GM21367 (cell line): ENCODE measurements around the gene ATP13A1.
"Not testable (repeated sequence)": the region's sequence is repeated elsewhere in the genome, so short reads cannot be mapped to it uniquely, and the experiment has no call there.

Experiments used
- ATAC-seq: cut with Tn5 transposase; IDR thresholded peaks from one replicate; pipeline ENCODE4 v1.9.1; 2021; ENCODE audit not compliant: unreplicated experiment

Gene ATP13A1

DNA sequence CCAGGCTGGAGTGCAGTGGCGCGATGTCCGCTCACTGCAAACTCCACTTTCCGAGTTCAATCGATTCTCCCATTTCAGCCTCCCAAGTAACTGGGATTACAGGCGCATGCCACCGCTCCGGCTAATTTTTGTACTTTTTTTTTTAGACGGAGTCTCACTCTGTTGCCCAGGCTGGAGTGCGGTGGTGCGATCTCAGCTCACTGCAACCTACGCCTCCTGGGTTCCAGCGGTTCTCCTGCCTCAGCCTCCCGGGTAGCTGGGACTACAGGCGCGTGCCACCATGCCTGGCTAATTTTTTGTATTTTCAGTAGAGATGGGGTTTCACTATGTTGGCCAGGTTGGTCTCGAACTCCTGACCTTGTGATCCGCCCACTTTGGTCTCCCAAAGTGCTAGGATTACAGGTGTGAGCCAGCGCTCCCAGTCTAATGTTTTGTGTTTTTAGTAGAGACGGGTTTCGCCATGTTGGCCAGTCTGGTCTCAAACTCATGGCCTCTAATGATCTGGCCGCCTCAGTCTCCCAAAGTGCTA is 2.0 kb upstream of the ATP13A1 start:
- ATAC-seq: not testable (repeated sequence)

DNA sequence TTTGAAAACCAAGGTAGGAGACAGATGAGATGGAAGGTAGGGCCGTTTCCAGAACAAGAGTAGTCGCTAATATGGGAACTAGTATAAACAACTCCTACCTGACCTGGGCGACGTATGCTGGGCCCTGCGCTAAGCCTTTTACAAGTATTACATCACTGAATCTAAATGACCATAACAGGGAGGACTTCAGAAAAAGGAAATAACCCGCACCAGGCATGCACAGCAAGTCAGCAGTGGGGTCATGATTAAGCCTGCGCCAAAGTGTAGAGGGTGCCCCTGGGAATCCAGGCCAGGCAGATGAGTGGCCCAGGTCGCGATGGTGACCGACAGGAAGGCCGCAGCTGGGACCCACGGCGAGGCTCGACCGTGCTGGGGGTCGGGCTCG is 613 bp downstream of the ATP13A1 start:
- ATAC-seq: no peak

DNA sequence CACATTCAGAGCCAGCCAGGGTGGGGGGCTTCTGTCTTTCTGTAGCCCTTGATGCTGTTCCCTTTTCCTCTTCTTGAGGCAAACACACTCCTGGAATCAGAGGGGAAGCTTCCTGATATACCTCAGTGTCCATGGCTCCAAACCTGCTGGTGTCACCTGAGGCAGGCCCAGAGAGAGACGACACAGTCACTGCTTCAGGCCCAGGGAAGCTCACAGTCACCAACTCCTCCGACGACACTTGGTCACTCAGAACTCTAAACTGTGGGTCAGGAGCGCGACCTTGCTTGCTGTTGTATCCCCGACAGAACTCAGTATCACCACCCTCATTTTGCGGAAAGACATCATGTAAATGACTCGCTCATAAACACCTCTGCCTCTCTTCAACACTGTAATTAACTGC is 1.1 kb downstream of the ATP13A1 start:
- no peak for ATAC-seq

DNA sequence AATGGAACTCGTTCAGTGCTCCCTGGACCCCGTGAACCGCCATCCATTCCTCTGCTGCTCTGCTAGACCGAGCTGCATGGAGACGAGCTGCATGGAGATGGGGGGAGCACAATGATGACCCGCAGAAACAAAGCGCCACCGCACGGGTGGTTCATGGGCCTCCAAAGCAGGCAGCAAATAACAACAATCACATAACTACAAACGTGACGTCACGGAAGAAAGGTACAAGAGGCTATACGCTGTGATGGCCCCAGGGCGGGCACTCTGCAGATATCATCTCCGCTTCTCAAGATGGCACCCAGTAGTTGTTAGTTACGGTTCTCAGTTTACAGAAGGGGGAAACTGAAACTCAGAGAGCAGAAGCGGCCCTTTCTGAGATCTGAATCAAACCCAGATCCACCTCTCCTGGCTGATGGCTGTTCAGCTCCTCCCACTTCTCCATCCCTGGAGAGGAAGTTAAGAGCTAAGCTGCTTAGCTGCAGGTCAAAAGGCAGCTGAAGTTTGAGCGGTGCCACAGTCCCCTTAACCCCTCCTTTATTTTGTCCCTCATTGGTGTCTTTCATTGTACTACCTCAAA is 1.7 kb downstream of the ATP13A1 start:
- ATAC-seq: peak; percentile 38

DNA sequence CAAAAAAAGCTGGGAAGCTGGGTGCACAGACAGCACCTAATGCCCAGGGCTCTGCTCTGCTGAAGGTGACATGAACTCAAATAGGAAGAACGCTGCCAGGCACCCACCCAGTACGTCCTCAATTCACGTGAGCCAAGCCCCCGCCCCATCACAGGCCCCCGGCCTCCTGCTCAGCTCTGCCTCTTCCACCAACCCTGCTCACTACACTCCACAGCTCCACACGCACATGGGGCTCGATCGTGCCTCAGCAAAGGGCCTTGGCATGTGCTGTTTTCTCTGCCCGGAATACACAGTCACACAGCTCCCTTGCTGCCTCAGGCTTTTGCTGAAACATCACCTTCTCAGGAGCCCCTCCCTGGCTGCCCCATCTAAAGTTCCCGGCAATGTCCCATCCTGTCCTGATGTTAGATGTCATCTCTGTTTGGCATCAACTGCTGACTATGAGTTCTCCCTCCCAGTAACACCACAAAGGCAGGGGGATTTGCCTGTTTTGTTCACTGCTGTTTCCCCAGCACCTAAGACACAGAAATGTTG is 2.3 kb downstream of the ATP13A1 start:
- no peak for ATAC-seq

DNA sequence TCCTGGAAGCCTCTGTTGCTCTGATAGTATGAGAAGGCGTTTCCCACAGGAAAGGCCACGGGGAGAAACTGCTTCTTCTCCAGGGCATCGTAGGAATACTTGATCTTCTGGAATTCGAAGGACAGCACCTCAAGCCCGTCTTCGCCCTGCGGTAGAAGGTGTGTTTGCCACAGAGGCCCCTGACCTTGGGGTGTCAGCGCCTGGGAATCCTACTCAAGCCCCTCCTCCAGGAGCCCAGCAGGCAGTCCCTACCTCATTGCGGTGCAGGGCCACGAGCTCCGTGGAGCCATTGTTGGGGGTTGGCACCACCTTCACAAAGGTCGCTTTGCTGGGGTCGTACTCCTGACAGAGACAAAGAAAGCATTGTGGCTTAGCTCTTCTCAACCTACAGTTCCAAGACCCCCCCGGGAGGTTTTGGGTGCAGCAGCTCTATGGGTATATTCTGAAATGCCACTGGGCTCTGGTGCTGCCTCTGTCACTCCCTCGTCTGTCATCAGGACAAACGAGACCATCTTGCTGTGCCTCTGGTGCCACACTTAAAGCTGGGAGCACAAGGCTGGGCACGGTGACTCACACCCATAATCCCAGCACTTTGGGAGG is 3.7 kb downstream of the ATP13A1 start:
- no peak for ATAC-seq

DNA sequence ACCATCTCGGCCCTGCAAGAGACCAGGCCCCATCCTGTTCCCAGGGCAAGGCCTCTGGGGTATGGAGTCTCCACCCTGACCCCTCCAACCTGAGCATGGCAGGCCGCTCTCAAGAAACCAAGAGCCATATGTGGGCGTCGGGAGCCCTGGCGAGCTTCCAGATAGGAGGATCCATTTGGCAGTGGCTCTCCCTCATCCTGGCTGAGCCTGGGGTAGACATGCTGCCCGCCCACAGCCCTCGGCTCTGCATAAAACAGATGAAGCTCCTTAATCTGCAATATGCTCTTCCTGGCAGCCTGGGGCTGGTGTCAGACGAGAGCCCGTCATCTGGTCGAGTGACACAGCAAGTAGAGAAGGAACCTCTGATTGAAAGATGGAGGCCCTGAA is 6.1 kb downstream of the ATP13A1 start:
- ATAC-seq: no peak

DNA sequence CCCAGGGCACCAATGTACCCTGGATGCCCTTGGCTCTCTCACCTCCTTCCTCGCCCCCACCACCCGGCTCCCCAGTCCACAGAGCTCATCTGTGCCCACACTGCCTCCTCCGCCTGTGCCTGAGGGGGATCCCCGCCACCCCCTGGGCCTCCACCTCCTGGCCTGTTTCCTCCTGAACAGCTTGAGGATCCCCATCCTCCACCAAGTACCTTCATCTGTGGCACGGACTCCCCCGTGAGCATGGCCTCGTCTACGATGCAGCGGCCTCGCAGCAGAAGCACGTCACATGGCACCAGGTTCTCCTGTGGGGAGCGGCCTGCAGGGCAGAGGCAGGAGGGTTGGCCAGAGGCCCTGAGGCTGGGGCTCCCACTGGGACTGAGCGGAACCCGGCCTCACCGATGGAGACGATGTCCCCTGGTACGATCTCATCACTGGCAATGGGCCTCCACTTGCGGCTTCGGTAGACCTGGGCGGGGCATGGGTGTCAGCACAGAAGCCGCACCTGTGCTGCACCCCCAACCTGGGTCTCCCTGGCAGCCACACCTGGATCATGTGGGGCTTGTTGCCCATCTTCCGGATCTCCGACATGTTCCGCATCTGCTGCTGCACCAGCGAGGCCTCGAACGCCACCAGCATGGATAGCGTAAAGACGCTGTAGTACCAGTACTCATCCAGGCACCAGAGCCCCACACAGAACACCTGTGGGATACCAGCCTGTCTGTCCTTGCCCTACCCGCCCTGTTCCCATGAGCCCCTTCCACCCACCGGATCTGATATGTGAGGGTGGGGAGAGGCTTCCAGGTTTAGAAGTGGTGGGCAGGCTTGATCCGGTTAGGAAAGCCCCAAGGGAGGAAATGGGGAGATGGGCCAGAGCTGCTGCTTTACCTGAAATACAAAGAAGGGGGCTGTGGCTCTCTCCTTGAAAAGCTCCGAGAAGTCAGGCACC is 6.8 kb downstream of the ATP13A1 start:
- no peak for ATAC-seq

DNA sequence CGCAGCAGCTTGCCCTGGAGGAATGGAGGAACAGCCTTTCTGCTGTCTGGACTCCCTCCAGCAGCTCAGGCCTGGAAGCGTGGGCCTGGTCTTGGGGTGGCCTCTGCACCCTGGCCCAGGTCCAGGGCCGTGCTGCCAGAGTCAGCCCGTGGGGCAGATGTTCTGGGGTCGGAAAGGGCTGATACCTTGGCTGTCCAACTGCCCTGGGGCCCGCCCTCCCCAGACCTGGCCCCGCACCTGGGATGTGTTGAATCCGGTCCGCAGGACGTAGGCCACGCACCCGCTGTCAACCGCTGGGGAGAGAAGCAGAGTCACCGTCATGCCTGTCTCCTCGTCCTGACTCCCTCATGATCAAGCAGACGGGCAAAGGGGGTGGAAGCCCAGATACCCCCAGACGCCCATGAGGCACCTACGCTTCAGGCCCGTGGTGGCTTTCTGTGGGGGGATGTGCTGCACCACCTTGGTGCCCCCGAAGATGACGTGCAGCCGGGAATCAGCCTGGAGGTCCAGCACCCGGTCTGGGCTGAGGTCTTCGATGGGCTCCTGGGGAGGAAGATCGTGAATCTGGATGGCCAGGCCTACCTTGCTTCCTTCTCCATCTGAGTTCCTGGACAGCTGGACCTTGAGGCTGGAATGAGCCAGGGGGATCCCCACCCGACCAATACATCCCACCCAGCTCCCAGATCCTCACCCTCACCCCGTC is 7.7 kb downstream of the ATP13A1 start:
- no peak for ATAC-seq

DNA sequence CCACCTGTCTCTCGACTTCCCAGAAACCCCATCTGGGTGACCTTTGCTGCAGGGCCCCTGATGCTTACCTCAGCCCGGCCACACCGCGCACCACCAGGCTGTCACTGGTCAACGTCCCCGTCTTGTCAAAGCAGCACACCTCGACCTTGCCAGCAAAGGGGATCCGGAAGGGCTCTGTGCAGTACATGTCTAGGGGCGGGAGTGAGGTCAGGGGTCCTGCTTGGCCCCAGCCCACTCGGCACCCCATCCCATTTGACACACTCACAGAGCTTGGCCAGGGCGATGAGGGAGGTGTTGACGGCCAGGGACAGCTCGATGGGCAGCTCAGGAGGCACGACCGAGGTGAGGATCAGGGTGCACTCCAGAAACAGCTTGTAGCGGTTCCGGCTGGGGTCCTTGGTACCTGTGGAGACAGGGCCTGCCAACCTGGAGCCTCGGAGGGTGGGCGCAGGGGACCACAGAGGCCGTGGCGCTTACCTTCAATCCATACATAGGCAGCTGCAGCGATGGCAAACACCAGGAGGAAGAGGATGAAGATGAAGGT is 8.4 kb downstream of the ATP13A1 start:
- no peak for ATAC-seq

DNA sequence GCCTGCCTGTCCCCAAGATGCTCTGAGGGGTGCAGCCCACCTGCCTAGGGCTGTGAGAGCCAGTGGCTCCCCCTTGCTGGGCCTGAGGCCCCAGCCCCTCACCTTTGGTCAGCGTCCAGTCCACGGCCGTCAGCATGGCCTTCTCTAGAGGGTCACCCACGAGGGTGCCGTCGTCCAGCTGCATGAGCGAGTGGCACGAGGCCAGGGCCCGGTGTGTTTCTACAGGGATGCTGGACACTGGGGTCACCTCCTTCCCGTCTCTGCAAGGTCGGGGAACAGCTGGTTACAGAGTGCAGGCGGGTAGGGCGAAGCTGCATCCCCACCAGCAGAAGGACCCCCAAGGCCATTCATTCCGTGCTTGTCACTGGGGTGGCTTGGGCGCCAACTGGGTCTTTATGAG is 9.0 kb downstream of the ATP13A1 start:
- no peak for ATAC-seq

DNA sequence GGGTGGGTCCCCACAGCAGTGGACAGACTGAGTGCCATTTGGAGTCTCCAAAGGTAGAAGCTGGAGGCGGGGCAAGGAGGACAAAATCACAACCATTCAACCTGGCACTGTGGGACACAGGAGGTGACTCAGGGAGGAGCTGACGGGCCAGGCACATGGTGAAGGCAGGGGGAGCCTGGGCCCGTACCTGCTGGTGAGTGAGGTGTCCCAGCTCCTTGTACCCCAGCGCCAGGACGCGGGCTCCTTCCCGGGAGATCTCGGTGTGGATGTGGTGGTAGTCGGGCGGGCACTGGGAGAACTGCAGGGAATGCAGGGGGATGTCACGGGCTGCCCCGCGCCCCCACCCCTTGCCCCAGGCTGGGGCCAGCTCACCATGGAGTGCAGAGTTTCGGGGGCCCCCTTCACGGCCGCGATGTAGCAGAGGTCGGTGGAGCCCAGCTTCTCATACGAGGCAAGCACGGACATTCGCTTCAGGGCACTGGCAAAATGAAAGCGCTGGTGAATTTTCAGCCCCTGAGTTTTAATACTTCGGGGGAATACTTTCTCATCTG is 9.8 kb downstream of the ATP13A1 start:
- ATAC-seq: no peak

DNA sequence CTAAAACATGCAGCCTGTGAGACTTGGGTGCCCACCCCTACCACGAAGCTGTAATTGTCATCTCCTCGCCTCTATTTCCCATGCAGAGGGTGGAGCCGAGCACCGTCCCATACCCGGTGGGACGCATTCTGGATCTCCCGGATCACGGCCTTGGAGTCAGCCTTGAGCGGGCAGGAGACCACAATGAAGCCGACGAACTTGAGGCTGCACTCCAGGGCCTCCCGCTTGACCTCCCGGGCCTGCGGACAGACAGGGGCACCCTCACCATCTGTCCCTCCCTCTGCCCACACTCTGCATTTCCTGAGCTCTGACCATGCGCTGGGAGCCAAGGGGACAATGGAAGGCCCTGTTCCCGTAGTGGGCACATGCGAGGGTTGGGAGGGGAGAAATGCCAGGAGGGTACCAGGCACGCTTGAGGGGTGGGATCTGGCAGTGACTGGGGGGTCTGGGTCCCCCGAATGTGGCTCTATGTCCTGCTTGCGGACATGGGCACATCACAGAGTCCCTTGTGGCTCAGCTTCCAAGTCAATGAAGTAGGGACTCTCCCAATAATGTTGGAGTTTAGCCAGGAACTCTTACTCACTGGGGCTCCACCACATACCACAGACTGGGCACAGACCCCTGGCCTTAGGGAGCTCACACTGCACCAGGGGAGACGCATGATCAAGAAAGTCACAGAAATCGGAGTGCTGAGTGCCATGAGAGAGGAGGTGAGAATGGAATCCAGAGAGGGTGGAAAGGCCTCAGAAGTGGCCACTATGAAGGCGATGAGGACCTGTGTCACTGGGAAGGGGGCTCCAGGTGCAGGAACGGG is 10.8 kb downstream of the ATP13A1 start:
- no peak for ATAC-seq

DNA sequence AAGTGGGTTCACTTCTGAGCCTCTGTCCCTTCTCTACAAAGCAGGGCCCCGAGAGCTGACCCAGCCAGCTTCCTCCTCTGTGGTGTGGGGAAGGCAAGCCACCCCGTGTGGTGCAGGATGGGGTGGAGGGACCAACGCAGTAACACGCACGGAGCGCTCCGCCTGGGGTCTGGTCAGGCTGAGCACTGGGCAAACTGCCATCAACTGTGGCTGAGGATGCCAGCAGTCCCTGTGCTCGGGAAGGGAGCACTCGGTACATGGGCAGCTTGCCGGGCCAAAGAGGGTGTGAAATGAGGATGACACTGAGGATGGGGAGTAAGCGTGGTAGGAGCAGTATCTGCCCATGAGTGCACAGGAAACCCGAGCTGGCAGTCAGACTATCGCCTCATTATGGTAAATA is 12.4 kb downstream of the ATP13A1 start:
- no peak for ATAC-seq

DNA sequence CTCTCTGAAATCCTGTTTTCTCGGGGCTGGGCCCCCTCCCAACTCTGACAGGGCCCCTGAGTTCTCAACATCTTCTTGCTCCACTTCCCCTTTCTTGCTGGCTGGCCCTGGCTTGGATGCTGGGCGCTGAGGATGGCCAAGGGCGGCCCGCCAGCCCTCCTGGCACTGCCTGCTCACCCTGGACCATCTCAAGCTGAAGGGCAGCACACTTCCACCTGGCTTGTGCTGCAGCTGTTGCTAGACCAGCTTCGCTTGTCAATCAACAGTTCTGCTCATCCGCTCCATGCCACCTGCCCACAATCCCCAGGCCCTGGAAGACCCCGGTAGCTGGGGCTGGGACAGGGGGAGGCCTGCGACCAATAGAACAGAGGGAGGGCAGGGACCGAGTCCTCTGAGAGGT is 13.1 kb downstream of the ATP13A1 start:
- no peak for ATAC-seq

DNA sequence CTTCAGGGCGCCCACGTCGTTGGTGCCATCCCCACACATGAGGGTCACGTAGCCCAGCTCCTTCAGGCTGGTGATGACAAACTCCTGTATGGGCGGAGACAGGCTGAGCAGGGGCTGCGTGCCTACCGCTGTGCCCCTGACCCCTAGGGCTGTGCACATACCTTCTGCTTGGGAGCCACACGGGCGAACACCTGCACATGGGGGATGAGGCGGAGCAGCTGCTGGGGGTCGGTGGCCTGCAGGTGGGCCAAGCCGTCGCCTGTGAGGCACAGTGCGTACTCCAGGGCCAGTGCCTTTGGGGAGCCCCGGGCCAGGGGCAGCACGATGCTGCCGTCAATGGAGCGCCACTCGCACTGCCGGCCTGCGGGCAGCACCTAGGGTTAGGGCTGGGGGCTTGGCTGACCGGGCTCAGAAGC is 13.9 kb downstream of the ATP13A1 start:
- ATAC-seq: no peak

DNA sequence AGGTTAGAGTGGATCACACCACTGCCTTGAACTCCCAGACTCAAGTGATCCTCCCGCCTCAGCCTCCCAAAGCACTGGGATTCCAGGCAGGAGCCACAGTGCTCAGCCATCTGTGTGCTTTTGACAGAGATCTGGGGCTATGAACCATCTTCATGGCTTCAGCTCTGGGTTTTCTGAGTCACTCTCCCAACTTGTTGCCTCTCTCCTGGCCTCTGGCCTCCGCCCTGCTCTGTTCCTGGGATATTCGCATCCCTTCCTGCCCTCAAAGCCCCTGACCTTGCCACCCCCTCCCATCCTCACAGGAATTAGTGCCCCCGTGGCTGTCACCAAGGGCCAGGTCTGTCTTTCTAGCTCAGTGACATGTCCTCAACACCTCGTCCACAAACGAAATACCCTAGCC is 14.3 kb downstream of the ATP13A1 start:
- no peak for ATAC-seq

DNA sequence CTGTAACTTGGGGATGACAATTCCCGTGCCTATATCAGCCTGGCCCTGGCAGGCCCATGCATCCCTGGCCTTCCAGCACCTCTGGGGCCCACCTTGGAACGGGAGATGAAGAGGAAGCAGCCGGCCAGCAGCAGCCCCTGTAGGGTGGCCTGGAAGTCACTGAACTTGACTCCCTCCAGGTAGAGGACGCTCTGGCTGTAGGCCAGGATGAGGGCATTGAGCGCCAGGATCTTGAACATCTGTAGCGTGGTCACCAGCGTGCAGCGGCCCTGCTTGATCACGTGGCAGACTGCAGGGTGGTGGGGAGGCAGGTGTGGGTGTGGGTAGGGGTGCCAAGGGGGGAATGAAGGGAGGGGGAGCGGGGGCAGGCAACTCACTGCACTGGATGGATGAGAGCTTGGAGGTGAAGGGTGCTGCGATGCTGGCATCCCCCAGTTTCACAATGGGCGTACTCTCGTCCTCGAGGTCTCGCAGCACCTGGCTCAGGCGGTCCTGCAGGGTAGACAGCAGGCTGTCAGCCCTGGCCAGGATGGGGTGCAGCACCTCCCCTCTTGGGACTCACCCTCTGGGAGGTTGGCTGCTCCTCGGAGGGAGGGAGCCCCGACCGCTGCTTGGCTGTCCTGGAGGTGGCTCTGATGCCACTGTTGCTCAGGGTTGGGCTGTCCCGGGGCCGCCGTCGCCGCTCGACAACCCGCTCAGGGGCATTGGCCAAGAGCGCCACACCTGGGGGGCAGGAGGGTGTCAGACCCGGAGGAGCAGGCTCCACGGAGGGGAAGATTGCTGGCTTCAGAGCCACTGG is 16.2 kb downstream of the ATP13A1 start:
- no peak for ATAC-seq
